ENCODE measurements around the gene SERPINB6. TPM values are rescaled to one million over a fixed set of nuclear protein-coding genes. Genes with fewer than 3 reads are reported as not detected.

The SERPINB6 gene
- total and polyA plus RNA-seq, 9 of the 15 experiments (the other 6 are each of a cell fraction or from before 2014, with no cell fraction given), result 86.6 to 211 (median 143) TPM

GRCh38 chr6:2943564-2943955 is 27.8 kb downstream of the SERPINB6 start:
- 89% methylated on average over 5 of the region's 5 CpGs for WGBS (ENCODE audit: insufficient coverage, low coverage, missing lambda C conversion rate)
- Histone ChIP-seq H3K4me1 (replicated peaks in 1 of 2; ENCODE audit: control insufficient read depth in 2 of 2, insufficient read depth in 2 of 2, low read length in 2 of 2) (peaks cover 20% of the 10 kb centered on the region in 2 experiments), H3K9me3 (replicated peaks; ENCODE audit: control insufficient read depth, insufficient read depth, low read depth, low read length) (no peaks in the 10 kb centered on the region), H3K9ac (ENCODE audit: insufficient read depth in 1 of 2, low read depth in 2 of 2, low read length in 2 of 2) (peak overlapping the region in 1 of 2 experiments; percentile 23; a peak in 1 of 4 replicates), H3K9me1 (ENCODE audit: control insufficient read depth, insufficient read depth, low read length) (no peaks in the 10 kb centered on the region), H3K79me2 (ENCODE audit: control insufficient read depth, insufficient read depth, low read length) (no peaks in the 10 kb centered on the region), H3K36me3 (ENCODE audit: control insufficient read depth, insufficient read depth, low read length) (peaks cover 16% of the 10 kb centered on the region), H3K27ac (ENCODE audit: extremely low read depth, low read depth, low read length) (no peak overlapping the region), H3K27me3 (ENCODE audit: control insufficient read depth in 2 of 2, insufficient read depth in 2 of 2, low read length in 2 of 2) (no peaks in the 10 kb centered on the region), H4K20me1 (replicated peaks; ENCODE audit: control insufficient read depth, insufficient read depth, low read length) (no peaks in the 10 kb centered on the region), H2AFZ (ENCODE audit: low read depth, low read length) (peak overlapping the region; percentile 67; the same call in 1 of the 2 replicates), H3K4me2 (ENCODE audit: insufficient read depth, low read length) (no peak overlapping the region; the same call in 1 of the 2 replicates), H3K4me3 (no peak overlapping the region)
- no TSS peak for BruUV-seq (replicated peaks)
- intact Hi-C loops (cut with micrococcal nuclease) (no loop called here), in situ Hi-C loops (cut with MboI) (no loop called here)
- ChIA-PET POLR2A (interaction anchor here (0.7 to 3.1 kb wide), 6 partner anchors 9 to 152 kb away, joined by 3 to 16 read pairs (median 3); no protein-coding TSS in a partner anchor), CTCF (ENCODE audit: low intra/inter-chr PET ratio) (no interaction called here)
- ATAC-seq (peak; percentile 24), FAIRE-seq (no peak), DNase-seq (ENCODE audit: extremely low read depth in 1 of 4, low spot score in 3 of 4) (no peak)
- TF ChIP-seq PRPF4 (IDR thresholded peaks at IDR 0.05; ENCODE audit: insufficient read depth, low read depth, low read length, poor library complexity, severe bottlenecking), result no peak
- no peak for TF ChIP-seq ZMIZ1 (IDR thresholded peaks at IDR 0.05; ENCODE audit: low read depth in 2 of 2, low read length in 2 of 2)
- TF ChIP-seq BRF2 (IDR thresholded peaks at IDR 0.05; ENCODE audit: borderline replicate concordance, insufficient read depth, insufficient read length), result no peak
- TF ChIP-seq, protein P1, sequence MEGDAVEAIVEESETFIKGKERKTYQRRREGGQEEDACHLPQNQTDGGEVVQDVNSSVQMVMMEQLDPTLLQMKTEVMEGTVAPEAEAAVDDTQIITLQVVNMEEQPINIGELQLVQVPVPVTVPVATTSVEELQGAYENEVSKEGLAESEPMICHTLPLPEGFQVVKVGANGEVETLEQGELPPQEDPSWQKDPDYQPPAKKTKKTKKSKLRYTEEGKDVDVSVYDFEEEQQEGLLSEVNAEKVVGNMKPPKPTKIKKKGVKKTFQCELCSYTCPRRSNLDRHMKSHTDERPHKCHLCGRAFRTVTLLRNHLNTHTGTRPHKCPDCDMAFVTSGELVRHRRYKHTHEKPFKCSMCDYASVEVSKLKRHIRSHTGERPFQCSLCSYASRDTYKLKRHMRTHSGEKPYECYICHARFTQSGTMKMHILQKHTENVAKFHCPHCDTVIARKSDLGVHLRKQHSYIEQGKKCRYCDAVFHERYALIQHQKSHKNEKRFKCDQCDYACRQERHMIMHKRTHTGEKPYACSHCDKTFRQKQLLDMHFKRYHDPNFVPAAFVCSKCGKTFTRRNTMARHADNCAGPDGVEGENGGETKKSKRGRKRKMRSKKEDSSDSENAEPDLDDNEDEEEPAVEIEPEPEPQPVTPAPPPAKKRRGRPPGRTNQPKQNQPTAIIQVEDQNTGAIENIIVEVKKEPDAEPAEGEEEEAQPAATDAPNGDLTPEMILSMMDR (IDR thresholded peaks at IDR 0.05 in 2 of 3, conservative IDR thresholded peaks at IDR 0.05 in 1 of 3; ENCODE audit: insufficient read depth in 2 of 3, low read depth in 1 of 3, low read length in 3 of 3), result no peak
- TF ChIP-seq, protein P2, sequence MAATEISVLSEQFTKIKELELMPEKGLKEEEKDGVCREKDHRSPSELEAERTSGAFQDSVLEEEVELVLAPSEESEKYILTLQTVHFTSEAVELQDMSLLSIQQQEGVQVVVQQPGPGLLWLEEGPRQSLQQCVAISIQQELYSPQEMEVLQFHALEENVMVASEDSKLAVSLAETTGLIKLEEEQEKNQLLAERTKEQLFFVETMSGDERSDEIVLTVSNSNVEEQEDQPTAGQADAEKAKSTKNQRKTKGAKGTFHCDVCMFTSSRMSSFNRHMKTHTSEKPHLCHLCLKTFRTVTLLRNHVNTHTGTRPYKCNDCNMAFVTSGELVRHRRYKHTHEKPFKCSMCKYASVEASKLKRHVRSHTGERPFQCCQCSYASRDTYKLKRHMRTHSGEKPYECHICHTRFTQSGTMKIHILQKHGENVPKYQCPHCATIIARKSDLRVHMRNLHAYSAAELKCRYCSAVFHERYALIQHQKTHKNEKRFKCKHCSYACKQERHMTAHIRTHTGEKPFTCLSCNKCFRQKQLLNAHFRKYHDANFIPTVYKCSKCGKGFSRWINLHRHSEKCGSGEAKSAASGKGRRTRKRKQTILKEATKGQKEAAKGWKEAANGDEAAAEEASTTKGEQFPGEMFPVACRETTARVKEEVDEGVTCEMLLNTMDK (IDR thresholded peaks at IDR 0.05; ENCODE audit: borderline replicate concordance, insufficient read depth, low read depth, low read length, poor library complexity, severe bottlenecking), result no peak
- no peak for TF ChIP-seq GABPB1 (CRISPR knock-in tag; IDR thresholded peaks at IDR 0.05)
- no peak for TF ChIP-seq ZNF79 (CRISPR knock-in tag; IDR thresholded peaks at IDR 0.05; ENCODE audit: low read depth)
- TF ChIP-seq TAL1 (IDR thresholded peaks at IDR 0.05), result no peak
- TF ChIP-seq, protein P3, sequence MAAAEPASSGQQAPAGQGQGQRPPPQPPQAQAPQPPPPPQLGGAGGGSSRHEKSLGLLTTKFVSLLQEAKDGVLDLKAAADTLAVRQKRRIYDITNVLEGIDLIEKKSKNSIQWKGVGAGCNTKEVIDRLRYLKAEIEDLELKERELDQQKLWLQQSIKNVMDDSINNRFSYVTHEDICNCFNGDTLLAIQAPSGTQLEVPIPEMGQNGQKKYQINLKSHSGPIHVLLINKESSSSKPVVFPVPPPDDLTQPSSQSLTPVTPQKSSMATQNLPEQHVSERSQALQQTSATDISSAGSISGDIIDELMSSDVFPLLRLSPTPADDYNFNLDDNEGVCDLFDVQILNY (CRISPR knock-in tag; IDR thresholded peaks at IDR 0.05), result no peak
- TF ChIP-seq POLR2AphosphoS2 (IDR thresholded peaks at IDR 0.05; ENCODE audit: low read length), result no peak
- no peak for TF ChIP-seq ZNF57 (CRISPR knock-in tag; IDR thresholded peaks at IDR 0.05)
- TF ChIP-seq GATA2 (CRISPR knock-in tag; IDR thresholded peaks at IDR 0.05), result no peak

All from K562 (cell line).